GM18951 (cell line): ENCODE data around the gene TOM1L2.
"Not testable (repeated sequence)": the region's sequence is repeated elsewhere in the genome, so short reads cannot be mapped to it uniquely, and the experiment has no call there.

Source experiments
- POLR2A ChIP-seq: IDR thresholded peaks from 4 replicates; pipeline ENCODE4 v1.6.1; 2011; ENCODE audit warnings: mild to moderate bottlenecking; ENCODE audit not compliant: insufficient read length, insufficient read depth; ENCODE audit errors: extremely low read depth
- in situ Hi-C: fragments of 300-500 bp; cut with MboI; formaldehyde crosslinking; loops from one replicate; pipeline ENCODE4 v1.12.0; 2022; ENCODE audit warnings: low sequenced_read_pairs, mixed read lengths, inconsistent platforms; ENCODE audit not compliant: unreplicated experiment

The TOM1L2 gene

GRCh38 chr17:18006495-18007239, 34.5 kb upstream of the TOM1L2 start:
- TF ChIP-seq POLR2A: no peak
- in situ Hi-C loops: no loop called here

DNA sequence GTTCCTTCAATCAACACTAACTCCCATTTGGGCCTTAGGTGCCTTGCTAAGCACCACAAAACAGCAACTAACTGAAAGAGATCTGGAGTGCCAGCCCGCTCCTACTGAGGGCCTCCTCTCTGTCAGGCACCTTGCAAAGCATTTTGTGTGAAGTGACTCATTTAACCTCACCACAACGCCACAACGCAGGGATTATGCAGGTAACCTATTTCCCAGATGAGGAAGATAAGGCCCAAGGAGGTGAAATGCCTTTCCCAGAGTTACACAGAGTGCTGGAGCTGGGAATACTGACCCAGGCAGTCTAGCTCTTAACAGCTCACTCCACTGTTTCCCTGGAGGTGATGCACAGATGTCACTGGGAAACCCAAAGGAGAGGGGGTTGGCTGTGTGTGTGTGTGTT, 33.3 kb upstream of the TOM1L2 start:
- in situ Hi-C loops: no loop called here
- no peak for TF ChIP-seq POLR2A

GRCh38 chr17:18004884-18005305, 32.7 kb upstream of the TOM1L2 start:
- in situ Hi-C loops: no loop called here
- TF ChIP-seq POLR2A: no peak

DNA sequence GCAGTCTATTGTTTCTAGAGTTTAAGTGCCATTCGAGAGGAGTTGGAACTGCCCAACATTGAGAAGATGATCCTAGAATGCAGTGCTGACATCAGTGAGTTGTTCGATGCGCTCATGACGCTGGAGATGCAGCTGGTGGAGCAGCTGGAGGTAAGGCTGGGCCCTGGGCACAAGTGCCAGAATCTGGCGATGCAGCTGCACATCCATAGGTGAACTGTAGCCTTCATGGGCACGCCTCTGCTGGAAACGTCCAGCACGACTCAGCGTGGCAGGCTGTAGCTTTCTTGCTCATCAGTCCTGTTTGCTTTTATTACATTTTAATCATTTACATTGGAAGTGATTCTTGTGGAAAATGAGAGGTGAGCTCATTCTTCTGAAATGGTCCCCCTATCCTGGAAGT, 32.1 kb upstream of the TOM1L2 start:
- no peak for TF ChIP-seq POLR2A
- in situ Hi-C loops: no loop called here

DNA sequence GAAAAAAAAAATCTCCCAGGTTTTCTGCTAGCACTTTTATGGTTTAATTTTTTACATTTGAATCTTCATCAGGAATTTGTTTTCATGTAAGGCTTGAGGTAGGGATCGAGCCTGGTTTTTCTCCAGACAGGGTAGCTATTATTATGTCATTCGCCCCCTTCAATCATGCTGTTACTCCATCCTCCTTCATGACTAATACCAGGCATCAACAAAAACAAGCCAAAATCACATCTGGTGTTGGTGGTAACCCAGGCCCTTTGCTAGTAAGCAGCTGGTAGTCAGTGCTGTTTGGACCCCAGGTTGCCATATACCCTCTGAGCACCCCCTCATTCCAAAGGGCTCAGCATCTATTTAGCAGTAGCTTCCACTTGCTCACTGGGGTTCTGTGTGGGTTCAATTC, 30.0 kb upstream of the TOM1L2 start:
- in situ Hi-C loops: no loop called here
- no peak for TF ChIP-seq POLR2A

DNA sequence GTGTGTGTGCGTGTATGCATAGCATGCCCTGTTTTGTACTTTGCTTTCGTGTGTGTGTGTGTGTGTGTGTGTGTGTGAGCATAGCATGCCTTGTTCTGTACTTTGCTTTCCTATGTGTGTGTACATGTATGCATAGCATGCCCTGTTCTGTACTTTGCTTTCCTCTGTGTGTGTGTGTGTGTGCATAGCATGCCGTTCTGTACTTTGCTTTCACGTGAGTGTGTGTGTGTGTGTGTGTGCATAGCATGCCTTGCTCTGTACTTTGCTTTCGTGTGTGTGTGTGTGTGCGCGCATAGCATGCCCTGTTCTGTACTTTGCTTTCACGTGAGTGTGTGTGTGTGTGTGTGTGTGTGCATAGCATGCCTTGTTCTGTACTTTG, 27.8 kb upstream of the TOM1L2 start:
- in situ Hi-C loops: no loop called here
- TF ChIP-seq POLR2A: no peak

- no peak for TF ChIP-seq POLR2A
- in situ Hi-C loops: no loop called here
Measured at GRCh38 chr17:17999364-18000029, 27.3 kb upstream of the TOM1L2 start.

DNA sequence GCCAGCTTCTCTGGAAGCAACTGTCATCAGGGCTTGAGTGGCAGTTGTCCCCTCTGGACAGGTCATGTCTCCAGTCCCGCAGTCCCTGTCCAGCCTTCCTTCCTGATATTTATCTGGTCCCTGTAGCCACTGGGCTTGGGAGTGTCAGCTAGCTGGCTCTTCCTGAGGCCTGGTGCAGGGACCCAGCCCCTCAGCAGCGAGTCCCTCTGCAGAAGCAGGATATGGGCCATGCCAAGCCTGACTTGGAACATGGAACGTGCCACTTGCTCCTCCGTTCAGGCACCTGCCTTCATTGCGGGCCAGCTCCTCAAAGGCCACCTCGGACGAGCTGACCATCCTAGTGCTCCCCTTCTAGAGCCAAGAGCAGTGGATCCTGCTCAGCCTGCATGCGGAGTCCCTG, 26.7 kb upstream of the TOM1L2 start:
- no peak for TF ChIP-seq POLR2A
- in situ Hi-C loops: no loop called here

GRCh38 chr17:17995887-17996286, 23.7 kb upstream of the TOM1L2 start:
- in situ Hi-C loops: not testable (repeated sequence)

DNA sequence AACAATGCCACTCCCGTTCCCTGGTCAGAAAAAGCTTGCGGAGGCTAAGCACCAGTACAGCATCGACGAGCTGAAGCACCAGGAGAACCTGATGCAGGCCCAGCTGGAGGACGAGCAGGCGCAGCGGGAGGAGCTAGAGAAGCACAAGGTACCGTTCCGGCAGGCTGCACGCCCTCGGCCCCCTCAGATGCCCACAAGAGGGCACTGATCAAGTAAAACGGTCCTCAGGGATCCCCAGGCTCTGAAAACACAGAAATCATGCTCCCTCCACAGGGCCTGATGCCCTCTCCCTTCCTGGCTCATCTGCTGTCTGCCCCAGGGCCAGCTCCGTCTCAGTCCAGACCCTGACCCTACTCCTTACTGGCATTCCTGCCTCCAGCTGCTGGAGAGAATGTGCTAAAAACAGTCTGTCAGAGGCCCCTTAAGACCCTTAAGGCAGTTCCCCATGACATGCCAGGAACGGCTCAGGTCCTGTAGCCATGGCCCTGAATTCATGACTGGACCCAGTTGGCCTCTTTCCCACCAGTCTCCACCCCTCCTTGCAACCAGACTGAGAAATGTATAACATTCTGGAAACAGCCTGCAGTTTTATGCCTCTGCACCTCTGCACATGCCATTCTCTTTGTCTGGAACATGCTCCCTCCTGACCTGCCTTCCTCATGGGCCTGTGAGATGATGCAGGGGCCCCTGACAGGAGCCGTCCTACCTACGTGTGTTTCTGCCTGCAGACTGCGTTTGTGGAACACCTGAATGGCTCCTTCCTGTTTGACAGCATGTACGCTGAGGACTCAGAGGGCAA, 22.3 kb upstream of the TOM1L2 start:
- in situ Hi-C loops: no loop called here
- TF ChIP-seq POLR2A: no peak

DNA sequence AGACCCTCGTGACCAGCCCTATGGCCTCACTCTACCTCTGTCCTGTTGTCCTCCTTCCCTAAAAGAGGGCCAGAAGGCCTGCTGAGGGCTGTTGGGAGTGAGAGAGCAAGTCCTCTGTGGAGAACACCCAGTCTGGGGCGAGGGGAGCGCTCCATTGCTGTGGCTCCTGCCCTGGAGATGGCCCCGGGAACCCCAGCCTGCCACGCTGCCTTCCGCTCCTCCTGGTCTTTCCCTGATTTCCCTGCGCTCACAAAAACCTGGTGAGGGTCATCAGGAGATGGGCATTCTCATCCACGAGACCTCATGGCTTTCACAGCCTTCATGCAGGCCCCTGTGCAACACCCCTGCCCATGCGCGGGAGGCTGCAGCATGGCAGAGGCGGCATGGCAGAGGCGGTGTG, 21.7 kb upstream of the TOM1L2 start:
- no peak for TF ChIP-seq POLR2A

DNA sequence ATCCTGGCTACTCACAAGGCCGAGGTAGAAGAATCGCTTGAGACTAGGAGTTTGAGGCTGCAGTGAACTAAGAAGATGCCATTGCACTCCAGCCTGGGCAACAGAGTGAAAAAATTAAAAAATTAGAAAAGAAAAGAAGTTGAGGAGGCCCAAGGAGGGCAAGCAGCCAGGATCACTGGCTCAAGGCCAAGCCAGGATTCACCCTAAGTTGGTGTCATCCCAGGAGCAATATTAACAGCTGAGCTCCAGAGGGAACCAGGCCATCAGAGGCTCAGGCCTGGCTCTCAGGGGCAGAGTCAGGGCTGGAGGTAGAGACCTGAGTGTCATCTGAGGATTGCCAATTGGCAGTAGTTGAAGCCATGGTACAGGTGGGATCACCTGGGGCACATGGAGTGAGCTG, 21.2 kb upstream of the TOM1L2 start:
- no peak for TF ChIP-seq POLR2A
- in situ Hi-C loops: no loop called here

More for the DNA sequence above, 21.7 kb upstream of the TOM1L2 start:
- in situ Hi-C loops: no loop called here

- no peak for TF ChIP-seq POLR2A
- in situ Hi-C loops: no loop called here
Measured at GRCh38 chr17:17990282-17990681, 18.1 kb upstream of the TOM1L2 start.

DNA sequence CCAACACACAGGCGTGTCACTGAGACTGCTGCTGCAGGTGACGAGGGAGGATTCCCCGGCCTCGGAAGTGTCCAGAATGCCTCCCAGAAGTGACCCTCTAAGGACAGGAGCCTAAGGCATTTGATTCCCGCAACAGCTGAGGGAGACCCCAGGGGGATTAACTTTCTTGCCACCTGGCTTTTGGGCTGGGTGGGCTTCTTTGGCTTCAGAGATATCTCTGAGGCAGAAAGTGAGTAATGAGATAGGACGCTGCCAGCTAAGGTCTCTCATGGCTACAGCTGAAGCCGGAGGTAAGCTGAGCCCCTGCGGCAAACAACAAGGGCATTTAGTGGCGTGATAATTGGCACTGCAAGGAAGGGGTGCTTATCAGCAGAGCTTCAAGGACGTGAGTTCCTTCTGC, 17.4 kb upstream of the TOM1L2 start:
- in situ Hi-C loops: no loop called here
- TF ChIP-seq POLR2A: no peak
